HG02852 (cell line): ENCODE measurements around the gene TAS2R40.

ENCODE experiments used
- ATAC-seq: cut with Tn5 transposase; IDR thresholded peaks from one replicate; pipeline ENCODE4 v1.9.1; 2021; ENCODE audit warnings: mild to moderate bottlenecking, moderate library complexity; ENCODE audit not compliant: unreplicated experiment

Gene TAS2R40

DNA sequence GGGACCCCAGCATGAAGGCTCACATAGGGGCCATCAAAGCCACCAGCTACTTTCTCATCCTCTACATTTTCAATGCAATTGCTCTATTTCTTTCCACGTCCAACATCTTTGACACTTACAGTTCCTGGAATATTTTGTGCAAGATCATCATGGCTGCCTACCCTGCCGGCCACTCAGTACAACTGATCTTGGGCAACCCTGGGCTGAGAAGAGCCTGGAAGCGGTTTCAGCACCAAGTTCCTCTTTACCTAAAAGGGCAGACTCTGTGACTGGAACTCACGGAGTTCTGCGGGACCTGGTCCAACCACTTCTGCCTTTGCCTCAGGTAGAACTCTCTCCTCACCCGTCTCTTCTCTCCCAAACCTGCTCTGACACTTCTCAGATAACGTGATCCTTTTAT lies 945 bp downstream of the TAS2R40 start:
- no peak for ATAC-seq

DNA sequence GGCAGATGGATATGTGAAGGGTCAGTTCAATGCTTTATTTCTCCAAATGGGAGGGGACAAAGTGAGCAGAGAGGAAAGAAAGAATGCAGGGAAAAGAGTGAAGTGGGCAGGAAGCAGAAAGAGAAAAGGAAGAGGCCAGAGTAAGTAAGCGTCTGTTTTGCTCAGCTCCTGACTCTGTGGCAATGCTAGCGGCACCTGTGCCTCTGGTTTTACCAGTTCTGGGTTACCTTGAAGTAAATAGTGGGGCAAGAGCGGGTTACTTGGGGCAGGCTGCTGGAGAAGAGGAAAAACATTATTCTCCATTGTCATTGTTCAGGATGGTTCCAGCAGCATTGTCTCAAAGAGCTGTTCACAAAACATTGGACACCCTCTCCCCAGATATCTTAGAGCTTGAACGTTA lies 1.9 kb downstream of the TAS2R40 start:
- ATAC-seq = no peak

DNA sequence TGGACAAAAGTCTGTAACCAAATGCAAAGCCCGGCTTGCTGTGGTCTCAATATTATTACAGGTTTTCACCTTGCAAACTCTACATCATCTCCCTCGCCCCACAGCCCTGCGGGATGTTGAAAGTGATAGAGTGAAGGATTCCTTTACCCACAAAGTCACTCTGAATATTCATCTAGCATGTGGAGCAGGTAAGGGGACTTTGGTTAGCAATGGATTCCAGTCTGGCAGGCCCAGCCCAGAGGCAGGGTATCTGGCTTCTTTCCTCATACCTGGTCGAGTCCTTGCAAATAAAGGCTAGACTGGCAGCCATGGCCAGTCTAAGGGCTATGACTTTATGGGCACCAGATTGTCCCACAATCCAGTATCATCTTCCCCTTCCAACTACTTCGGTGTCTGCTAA lies 3.2 kb downstream of the TAS2R40 start:
- no peak for ATAC-seq

DNA sequence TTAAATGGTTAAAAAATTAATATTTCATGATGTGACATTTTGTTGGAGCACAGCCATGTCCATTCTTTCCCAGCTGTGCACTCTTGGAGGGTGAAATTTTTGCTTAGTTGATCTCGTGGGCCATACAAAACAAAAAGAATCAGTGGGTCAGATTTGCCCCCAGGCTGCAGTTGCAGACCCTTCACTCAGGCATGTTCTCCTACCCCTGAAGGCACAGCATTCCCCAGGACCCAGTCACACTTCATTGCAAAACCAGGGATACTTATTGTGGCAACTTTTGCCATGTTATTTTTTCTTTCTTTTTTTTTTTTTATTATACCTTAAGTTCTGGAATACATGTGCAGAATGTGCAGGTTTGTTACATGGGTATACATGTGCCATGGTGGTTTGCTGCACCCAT lies 6.0 kb downstream of the TAS2R40 start:
- ATAC-seq = no peak

DNA sequence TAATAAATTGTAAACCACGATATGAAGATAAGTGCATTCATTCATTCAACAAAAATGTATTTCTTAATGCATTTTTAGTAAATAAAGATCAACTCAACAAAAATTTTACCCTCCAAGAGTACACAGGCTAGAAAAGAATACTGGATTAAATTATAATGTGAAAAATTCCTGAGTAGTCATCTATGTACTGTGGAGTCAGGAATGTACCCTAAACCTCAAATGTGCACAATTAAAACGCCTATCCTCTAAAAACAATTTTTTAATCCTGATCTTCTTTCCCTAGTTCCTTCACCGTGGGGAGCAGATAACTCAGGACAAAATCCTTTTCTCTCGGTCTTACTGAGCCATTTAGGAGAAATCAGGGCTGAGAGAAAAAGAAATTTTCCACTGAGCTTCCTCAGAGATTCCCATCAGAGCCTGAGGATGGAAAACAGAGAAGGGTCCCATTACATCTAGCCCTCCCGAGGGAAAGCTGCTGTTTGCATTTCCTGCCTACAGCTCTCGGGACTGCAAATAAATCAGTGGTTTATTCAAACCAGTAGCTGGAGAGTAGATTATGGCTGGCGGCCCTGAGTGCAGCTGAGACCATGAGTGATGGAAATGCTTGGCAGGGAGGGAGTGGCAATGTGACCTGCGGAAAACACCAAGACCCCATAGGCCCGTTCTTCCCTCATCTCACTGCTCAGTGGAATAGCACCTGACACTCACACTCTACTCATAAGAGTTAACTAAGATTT lies 7.4 kb downstream of the TAS2R40 start:
- ATAC-seq = no peak

DNA sequence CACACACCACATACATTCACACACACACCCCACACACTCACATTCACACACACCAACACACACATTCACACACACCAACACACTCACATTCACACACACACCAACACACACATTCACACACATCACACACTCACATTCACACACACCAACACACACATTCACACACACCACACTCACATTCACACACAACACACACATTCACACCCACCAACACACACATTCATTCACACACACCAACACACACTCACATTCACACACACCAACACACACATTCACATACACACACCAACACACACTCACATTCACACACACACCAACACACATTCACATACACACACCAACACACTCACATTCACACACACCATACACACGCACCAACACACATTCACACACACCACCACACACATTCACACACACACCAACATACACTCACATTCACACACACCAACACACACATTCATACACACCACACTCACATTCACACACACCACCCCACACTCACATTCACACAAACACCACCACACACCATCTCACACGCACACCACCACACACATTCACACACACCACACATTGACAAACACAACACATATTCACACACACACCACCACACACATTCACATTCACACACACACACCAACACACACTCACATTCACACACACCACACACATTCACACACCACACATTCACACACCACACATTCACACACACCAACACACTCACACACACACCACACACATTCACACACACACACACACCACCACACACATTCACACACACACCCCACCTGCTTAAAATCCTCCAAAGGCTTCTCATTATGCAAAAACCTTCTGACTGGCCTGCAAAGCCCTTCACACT lies 9.0 kb downstream of the TAS2R40 start:
- ATAC-seq = no peak

DNA sequence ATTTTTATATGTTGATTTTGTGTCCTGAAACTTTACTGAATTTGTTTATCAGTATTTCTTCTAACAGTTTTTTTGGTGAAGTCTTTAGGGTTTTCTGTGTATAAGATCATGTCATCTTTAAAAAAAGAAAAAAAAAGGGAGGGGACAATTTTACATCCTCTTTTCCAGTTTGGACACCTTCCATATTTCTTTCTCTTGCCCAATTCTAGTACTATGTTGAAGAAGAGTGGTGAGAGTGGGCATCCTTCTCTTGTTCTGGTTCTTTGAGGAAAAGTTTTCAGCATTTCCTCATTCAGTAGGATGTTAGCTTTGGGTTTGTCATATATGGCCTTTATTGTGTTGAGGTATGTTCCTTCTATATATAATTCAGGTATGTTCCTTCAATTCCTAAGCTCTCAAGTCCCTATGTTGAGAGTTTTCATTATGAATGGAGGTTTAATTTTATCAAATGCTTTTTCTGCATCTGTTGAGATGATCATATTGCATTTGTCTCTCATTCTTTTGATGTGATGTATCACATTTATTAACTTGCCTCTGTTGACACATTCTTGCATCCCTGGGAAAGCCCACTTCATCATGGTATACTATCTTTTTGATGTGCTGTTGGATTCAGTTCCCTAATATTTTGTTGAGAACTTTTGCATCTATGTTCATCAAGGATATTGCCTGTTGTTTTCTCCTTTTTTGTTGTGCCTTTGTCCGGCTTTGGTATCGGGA lies 12.1 kb downstream of the TAS2R40 start:
- no peak for ATAC-seq

DNA sequence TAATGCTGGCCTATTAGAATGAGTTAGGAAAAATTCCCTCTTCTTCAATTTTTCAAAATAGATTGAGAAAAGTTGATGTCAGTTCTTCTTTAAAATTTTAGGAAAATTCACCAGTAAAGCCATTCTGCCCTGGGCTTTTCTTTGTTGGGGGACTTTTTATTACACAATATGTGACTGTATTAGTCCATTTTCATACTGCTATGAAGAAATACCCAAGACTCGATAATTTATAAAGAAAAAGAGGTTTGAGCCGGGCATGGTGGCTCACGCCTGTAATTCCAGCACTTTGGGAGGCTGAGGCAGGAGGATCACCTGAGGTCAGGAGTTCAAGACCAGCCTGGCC lies 12.7 kb downstream of the TAS2R40 start:
- ATAC-seq = no peak

DNA sequence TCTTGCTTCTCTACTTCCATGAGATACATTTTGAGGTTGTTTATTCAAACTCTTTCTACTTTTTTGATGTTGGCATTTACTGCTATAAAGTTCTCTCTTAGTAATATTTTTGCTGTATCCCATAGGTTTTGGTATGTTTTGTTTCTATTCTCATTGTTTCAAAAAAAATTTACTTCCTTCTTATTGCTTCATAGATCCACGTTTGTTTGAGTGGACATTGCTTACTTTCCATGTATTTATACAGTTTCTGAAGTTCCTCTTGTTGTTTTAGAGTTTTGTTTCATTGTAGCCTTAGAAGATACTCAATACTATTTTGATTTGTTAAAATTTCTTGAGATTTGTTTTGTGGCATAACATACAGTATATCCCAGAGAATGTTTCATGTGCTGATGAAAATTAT lies 13.7 kb downstream of the TAS2R40 start:
- ATAC-seq = no peak

DNA sequence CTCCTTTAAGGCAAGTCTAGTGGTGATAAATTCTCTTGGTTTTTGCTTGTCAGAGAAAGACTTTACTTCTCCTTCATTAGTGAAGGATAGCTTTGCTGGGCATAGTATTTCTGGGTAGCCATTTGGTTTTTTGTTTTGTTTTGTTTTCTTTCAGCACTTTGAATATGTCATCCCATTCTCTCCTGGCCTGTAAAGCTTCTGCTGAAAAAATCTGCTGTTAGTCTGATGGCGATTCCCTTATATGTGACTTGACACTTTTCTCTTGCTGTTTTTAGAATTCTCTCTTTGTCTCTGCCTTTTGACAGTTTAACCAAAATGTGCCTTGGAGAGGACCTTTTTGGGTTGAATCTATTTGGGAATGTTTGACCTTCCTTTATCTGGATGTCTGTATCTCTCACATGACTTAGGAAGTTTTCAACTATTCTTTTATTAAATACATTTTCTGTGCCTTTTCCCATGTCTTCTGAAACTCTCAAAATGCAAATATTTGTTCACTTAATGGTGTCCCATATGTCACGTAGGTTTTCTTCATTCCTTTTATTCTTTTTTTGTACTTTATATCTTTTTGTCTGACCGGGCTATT lies 14.7 kb downstream of the TAS2R40 start:
- ATAC-seq = no peak

DNA sequence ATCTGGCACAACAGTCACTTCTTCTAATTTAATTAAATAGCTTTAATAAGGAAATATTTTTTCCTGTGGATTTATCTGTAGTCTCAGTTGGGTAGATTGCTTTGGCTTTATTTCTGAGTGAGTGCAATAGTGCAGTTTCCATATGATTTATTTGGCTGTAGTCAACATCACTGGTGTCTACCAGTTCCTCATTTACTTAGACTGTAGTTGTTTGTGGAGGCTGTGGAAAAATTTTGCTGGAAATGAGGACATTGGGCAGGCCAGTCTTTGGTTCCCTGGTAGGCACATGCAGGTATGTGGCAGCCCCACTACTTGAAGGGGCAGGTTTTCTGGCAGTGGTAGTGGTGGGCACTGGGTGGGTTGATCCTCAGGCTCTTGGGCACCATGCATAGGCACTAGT lies 15.5 kb downstream of the TAS2R40 start:
- no peak for ATAC-seq

DNA sequence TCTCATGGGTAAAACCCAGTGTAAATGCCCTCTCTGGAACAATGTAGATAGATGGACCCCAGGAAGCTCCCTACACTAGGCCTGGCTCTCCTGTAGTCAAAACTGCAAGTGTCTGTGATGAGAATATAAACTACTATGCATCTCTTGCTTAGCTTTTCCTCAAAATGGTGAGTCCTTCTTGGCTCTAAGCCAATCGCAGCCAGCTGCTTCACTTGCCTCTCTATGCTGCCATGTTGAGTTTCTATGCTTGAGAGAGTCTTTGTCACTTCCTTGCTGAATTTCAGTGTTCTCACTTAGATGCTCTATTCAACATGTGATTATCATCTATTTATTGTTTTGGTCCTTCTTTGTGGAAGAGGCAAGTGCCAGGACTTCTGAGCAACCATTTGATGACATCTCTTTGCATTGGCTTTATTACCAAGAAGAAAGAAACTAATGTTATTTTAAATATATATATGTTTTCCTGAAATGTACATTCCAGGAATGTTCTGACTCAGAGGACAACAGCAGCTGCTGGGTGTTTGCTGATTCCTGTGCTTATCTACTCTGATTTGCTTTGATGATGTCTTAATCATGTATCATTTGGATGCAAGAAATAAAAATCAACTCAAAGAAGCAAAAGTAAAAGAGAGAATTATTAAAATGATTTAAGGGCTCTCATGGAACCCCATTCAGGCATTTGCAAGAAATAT lies 16.6 kb downstream of the TAS2R40 start:
- no peak for ATAC-seq

DNA sequence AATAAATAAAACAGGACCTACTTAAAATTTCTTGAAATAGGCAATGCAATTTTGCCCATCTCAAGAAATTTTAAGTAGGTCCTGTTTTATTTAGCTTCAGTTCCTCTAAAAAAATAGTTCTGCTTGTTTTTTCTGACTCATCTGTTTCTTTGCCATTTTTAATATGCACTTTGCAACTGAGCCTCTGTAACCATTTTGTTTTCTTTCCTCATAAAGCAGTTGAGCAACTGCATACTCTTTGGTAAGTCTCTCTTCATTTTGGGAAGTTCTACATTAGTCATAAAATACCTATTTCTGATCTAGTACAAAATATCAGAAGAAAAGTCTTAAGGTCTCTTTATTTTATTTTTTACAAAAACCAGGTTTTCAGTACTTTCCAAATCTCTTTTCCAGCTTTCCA lies 18.0 kb downstream of the TAS2R40 start:
- ATAC-seq = no peak

DNA sequence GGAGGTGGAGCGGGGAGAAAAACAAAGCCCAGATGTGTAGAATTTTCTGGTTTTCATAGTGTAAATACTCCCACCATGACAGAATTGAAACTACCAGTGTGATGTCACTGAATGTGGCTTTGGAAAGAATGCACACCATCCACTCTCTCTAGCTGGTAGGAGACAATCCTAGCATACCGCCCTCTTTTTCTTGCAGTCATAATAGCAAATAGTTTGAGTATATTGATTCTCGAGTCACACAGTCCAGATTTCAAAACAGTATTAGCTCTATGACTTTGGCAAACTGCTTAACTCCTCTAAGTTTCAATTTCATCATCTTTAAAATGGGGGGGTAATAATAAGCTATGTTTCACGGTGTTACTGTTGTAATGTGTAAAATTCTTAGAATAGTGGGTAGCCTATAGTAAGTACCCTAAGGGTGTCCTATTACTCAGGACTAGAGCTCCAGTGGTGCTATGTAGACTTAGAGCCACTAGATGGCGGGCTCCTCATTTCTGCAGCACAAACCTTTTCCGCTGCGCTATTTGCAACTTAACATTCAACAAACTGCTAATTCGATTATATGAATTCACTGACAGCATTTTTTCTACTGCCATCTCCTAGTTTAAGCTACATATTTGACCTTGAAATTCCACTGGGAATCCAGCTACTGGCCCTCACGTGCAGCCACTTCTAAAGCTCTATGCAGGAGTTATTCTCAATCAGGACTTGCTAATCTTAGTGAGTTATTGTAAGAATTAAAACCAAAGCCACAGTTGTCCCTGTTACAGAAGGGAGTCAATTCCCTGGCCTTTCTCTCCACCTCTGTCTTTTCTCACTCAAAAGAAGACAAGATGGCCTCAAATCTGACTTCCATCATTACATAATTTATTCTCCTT lies 18.7 kb downstream of the TAS2R40 start:
- ATAC-seq = peak; percentile 94

DNA sequence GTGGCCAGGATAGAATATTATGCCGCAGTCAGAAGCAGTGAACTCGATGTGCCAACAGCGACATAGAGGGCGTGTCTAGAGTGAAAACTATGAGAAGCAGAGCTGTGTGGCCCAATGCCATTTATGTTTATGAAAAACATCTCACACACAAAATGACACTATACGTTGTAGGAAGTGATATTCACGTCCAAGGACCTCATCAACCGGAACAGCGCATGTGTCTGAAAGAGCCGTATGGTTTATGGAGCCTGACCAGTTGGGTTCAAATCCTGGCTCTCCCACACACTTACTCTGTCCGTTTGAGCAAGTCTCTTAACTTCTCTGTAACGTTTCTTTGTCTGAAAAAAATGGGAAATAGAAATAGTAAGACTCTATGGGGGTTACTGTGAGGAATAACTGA lies 20.5 kb downstream of the TAS2R40 start:
- ATAC-seq = no peak

DNA sequence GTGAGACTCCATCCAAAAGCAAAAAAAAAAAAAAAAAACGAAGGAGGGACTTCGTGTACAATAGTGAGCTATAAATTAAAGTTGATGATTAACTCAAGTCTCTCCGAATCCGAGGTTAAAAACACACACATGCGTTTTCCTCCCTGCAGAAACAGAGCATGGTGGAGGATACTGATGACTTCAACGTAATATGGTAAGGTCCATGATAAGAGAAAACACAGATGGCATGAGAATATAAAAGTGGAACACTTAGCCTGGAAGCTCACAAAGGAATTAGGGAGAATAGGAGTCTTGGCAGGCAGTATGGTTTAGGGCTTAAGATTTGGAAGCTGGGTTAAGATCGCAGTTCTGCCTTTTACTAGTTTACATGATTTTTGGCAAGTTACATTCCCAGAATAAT lies 21.3 kb downstream of the TAS2R40 start:
- ATAC-seq = no peak

DNA sequence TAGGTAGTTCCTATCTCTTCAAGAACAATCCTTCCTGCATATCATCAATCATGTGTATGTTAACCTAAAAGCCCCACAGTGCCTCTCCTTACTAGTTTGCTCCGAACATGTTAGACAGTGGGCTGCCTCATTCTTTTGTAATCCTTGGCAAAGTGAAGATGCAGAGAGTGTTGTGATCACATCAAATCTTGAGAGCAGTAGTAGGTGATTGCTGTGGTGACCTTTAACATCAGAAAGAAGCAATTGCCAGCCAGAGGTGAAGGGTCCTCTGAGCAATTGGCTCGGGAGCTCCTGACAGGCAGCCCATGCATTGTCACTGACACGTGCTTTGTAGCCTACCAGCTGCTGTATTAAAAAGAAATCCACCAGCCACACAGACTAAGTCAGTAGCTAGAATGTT lies 21.8 kb downstream of the TAS2R40 start:
- no peak for ATAC-seq

DNA sequence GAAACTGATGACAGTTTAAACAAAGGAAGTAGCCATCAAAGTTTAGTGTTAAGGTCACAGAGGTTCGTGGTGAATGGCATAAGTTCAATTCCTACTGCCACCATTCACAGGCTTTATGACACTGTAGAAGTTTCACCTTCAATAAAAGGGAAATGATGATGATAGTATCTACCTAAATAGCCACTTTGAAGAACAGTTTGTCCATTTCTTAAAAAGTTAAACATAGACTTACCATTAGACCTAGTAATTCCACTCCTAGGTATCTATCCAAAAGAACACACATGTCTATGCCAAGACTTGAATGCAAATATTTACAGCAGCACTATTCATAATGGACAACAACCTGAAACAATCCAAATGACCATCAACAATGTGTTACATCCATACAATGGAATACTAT lies 22.5 kb downstream of the TAS2R40 start:
- ATAC-seq = no peak

DNA sequence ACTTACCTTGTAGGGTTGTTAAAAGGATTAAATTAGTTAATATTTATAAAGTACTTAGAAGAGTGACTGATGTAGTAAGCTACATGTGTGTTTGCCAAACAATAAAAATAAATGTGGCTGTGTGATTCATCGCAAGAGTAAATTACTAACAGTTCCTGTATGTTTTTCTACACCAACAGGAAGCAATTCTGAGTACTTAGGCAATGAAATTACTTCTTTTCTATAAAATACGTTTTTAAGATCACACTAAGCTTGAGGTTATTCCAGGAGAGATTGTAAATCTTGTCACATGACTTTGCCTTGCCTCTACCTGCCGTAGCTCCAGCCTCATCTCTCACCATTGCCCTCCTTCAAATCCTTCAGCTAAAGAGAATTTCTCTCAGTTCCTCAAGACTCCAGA lies 23.3 kb downstream of the TAS2R40 start:
- no peak for ATAC-seq

DNA sequence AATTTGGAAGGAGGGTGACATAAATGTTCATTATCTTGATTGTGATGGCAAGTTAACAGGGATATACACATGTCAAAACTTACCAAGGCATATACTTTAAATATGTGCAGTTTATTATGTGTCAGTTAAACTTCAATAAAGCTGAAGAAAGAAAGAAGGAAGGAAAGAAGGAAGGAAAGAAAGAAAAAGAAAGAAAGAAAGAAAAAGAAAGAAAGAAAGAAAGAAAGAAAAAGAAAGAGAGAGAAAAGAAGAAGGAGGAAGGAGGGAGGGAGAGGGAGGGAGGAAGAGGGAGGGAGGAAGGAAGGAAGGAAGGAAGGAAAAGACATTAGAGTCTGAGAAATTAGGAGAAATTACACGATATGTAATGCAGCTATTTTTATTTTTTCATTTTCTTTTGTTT lies 25.5 kb downstream of the TAS2R40 start:
- ATAC-seq = no peak
